OCI-LY1 (cell line): ENCODE results near the gene MET.

ENCODE experiments used
- EZH2 ChIP-seq: fragments of 200-600 bp; sonication (generic), shearing (Covaris generic); IDR thresholded peaks from 2 replicates; pipeline ENCODE4 v1.8.0; 2017; ENCODE audit warnings: borderline replicate concordance, mixed run types, mild to moderate bottlenecking, antibody characterized with exemption, low read length, moderate library complexity, mixed read lengths
- TF ChIP-seq, protein P1 (sequence below): fragments of 200-600 bp; sonication (generic), shearing (Covaris generic); IDR thresholded peaks from 2 replicates; pipeline ENCODE4 v1.5.1; 2017; ENCODE audit warnings: mild to moderate bottlenecking, antibody characterized with exemption, low read length, moderate library complexity, mixed read lengths

GRCh38 chr7:116740231-116740630 is 68.2 kb downstream of the MET start:
- TF ChIP-seq, protein P1, sequence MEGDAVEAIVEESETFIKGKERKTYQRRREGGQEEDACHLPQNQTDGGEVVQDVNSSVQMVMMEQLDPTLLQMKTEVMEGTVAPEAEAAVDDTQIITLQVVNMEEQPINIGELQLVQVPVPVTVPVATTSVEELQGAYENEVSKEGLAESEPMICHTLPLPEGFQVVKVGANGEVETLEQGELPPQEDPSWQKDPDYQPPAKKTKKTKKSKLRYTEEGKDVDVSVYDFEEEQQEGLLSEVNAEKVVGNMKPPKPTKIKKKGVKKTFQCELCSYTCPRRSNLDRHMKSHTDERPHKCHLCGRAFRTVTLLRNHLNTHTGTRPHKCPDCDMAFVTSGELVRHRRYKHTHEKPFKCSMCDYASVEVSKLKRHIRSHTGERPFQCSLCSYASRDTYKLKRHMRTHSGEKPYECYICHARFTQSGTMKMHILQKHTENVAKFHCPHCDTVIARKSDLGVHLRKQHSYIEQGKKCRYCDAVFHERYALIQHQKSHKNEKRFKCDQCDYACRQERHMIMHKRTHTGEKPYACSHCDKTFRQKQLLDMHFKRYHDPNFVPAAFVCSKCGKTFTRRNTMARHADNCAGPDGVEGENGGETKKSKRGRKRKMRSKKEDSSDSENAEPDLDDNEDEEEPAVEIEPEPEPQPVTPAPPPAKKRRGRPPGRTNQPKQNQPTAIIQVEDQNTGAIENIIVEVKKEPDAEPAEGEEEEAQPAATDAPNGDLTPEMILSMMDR: no peak
- TF ChIP-seq EZH2: no peak
